ENCODE measurements around the gene CPEB2.

Gene CPEB2

GRCh38 chr4:15117270-15117946 is 115.1 kb downstream of the CPEB2 start:
- DNase-seq (ENCODE audit: low read depth in 3 of 3, low spot score in 1 of 3), result no peak

GRCh38 chr4:15118292-15118691 is 116.0 kb downstream of the CPEB2 start:
- no peak for DNase-seq (ENCODE audit: low read depth in 3 of 3, low spot score in 1 of 3)

Data from stimulated activated CD4-positive, alpha-beta T cell treated with anti-CD3 and anti-CD28 coated beads, TNF-alpha, amount 100 ng/mL, for 1 hour (primary cell).